GM10248 (cell line): Measurements from ENCODE around the gene SCARF2.
A peak's percentile ranks its signal among the peaks of the same experiment; 100 is the strongest.

ENCODE experiments used
- CTCF ChIA-PET: fragments of 300-600 bp; sonication (Branson Sonifier 250); formaldehyde crosslinking; extraction: SDS; loops from one replicate; lab custom pipeline; 2021; ENCODE audit warnings: antibody characterized with exemption; lab: Yijun Ruan, JAX
- POLR2A ChIA-PET: fragments of 350-650 bp; sonication (Branson Sonifier 250); formaldehyde crosslinking; extraction: SDS; loops from one replicate; lab custom pipeline; 2020; ENCODE audit warnings: antibody characterized with exemption; lab: Yijun Ruan, JAX
- DNase-seq: peaks from one replicate; pipeline ENCODE4 v3.0.0; 2012; ENCODE audit errors: extremely low spot score
- TF ChIP-seq, protein P1 (sequence below): IDR thresholded peaks from 2 replicates; pipeline ENCODE4 v1.5.1; 2012; ENCODE audit warnings: mild to moderate bottlenecking, low read depth; ENCODE audit errors: extremely low read depth, missing control alignments, control extremely low read depth

The SCARF2 gene

GRCh38 chr22:20465759-20466077 is 28.1 kb upstream of the SCARF2 start:
- CTCF ChIA-PET = interaction anchor here (1.3 kb wide), 1 partner anchor 10 kb away, joined by 5 read pairs; no protein-coding TSS in a partner anchor

DNA sequence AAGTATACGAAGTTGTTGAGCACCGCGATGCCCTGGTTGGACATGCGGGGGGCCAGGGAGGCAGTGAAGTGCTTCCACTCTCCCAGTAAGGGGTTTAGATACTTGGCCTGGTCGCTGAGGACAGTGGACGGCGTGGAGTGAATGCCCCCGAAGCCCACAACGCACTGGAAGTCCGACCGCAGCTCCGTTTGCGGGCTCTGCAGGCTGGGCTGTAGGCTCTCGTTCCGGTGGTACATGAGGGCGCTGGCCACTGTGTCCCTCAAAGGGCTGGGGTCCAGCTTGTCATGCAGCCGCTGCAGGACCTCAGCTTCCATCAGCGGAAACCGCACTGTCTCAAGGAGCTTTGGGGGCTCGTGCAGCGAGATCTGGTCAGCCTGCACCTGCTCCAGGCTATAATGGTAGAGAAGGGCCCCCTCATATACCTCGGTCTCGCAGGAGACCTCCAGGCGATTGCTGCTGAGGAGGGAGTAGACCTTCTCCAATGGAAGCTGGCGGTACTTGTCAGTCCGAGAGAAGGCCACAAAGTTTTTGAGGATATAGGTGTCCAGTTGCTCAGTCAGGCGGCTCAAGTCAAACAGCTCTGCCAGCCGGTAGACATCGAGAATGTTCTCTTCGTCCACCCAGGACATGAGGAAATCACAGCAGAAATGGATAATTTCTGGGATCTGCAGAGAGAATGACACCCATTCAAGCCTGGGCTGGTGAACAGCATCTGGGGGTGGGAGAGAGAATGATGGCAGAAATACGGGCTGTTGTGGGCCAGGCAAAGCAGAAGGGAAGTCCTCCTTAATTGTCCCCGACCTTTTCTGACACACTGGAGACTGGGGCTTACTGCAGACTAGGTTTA is 27.5 kb upstream of the SCARF2 start:
- POLR2A ChIA-PET = no interaction called here
- TF ChIP-seq, protein P1, sequence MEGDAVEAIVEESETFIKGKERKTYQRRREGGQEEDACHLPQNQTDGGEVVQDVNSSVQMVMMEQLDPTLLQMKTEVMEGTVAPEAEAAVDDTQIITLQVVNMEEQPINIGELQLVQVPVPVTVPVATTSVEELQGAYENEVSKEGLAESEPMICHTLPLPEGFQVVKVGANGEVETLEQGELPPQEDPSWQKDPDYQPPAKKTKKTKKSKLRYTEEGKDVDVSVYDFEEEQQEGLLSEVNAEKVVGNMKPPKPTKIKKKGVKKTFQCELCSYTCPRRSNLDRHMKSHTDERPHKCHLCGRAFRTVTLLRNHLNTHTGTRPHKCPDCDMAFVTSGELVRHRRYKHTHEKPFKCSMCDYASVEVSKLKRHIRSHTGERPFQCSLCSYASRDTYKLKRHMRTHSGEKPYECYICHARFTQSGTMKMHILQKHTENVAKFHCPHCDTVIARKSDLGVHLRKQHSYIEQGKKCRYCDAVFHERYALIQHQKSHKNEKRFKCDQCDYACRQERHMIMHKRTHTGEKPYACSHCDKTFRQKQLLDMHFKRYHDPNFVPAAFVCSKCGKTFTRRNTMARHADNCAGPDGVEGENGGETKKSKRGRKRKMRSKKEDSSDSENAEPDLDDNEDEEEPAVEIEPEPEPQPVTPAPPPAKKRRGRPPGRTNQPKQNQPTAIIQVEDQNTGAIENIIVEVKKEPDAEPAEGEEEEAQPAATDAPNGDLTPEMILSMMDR = no peak

More at GRCh38 chr22:20465759-20466077, 28.1 kb upstream of the SCARF2 start:
- no peak for DNase-seq
- POLR2A ChIA-PET = no interaction called here
- TF ChIP-seq, protein P1 = no peak

GRCh38 chr22:20464096-20464614 is 26.5 kb upstream of the SCARF2 start:
- POLR2A ChIA-PET = no interaction called here
- DNase-seq = peak; percentile 52
- CTCF ChIA-PET = interaction anchor here (1.0 to 2.3 kb wide), 5 partner anchors 9 to 307 kb away, joined by 3 to 7 read pairs (median 4); no protein-coding TSS in a partner anchor
- TF ChIP-seq, protein P1 = no peak

More for the DNA sequence above, 27.5 kb upstream of the SCARF2 start:
- no peak for DNase-seq
- CTCF ChIA-PET = interaction anchor here (1.0 to 1.3 kb wide), 3 partner anchors 9 to 308 kb away, joined by 3 to 5 read pairs (median 3); no protein-coding TSS in a partner anchor

DNA sequence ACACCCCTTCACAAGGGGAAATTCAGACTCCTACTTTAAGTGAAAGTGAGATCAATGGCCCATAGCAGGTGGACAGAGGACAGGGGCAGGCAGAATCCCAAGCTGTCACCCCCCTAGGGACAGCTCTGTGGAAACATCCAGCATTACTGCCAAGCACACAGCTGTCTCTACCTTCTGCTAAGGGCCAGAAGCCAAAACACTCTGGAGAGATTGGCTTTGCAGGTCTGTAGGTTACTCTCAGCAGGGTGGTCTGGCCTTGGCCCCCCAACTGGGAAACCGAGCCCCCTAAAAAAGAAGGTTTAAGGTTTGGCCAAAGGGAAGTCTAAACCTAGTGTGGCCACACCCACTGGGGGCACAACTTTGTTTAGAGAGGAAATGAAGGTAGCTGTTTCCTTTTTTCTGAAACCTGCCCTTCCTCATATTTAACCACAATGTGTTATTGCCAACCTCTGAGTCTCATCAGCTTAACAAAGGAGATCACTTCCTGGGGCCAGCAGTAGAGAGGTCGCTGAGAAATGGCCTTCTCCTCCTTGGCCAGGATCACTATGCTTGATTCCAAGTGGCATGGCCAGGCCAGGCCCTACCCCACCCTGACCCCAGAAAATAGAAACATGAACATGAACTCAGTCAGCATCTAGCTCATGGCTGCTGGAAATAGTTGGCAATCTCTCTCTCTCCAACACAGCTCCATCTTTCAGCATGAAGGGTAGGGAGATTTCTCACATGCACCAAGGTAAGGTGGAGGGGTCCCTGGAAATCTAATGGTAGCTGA is 25.9 kb upstream of the SCARF2 start:
- TF ChIP-seq, protein P1 = no peak
- peak; percentile 51 for DNase-seq
- CTCF ChIA-PET = interaction anchor here (1.0 to 2.3 kb wide), 6 partner anchors 8 to 307 kb away, joined by 3 to 7 read pairs (median 4); no protein-coding TSS in a partner anchor
- POLR2A ChIA-PET = no interaction called here

GRCh38 chr22:20459862-20460261 is 22.2 kb upstream of the SCARF2 start:
- TF ChIP-seq, protein P1 = no peak
- ChIA-PET CTCF (interaction anchor here (1.4 kb wide), 2 partner anchors 26 to 42 kb away, joined by 3 to 4 read pairs; no protein-coding TSS in a partner anchor), POLR2A (interaction anchor here (0.6 kb wide), 1 partner anchor 36 kb away, joined by 4 read pairs; the partner anchor contains the start of gene KLHL22)
- DNase-seq = no peak

GRCh38 chr22:20459152-20459542 is 21.5 kb upstream of the SCARF2 start:
- CTCF ChIA-PET = interaction anchor here (1.4 kb wide), 1 partner anchor 25 kb away, joined by 3 read pairs; no protein-coding TSS in a partner anchor
- POLR2A ChIA-PET = no interaction called here
- DNase-seq = no peak
- TF ChIP-seq, protein P1 = no peak
